MG63 (cell line): ENCODE data around the gene FAM107A. TPM values are rescaled to one million over a fixed set of nuclear protein-coding genes. Genes with fewer than 3 reads are reported as not detected.

Source experiments
- DNase-seq: peaks from one replicate; pipeline ENCODE4 v3.0.0-alpha.2; 2020
- H3K27me3 ChIP-seq: fragments of 250-450 bp; sonication (Bioruptor Pico); 2 replicates; pipeline ENCODE4 v1.5.1; 2020; ENCODE audit warnings: mild to moderate bottlenecking, moderate library complexity
- H3K36me3 ChIP-seq: fragments of 250-450 bp; sonication (Bioruptor Pico); 2 replicates; pipeline ENCODE4 v1.5.1; 2020; ENCODE audit warnings: mild to moderate bottlenecking, moderate library complexity
- H3K4me3 ChIP-seq: fragments of 250-450 bp; sonication (Bioruptor Pico); 2 replicates; pipeline ENCODE4 v1.5.1; 2020; ENCODE audit warnings: mild to moderate bottlenecking, moderate library complexity
- H3K9me3 ChIP-seq: fragments of 250-450 bp; sonication (Bioruptor Pico); 2 replicates; pipeline ENCODE4 v1.5.1; 2020; ENCODE audit warnings: mild to moderate bottlenecking, moderate library complexity
- total RNA-seq: library from RNA; depleted of rRNA; stranded (reverse); fragments of >200 nt; shearing (Covaris generic); gene quantifications from 2 replicates; pipeline ENCODE4 v1.2.3, GENCODE V29; 2014; ENCODE audit warnings: low replicate concordance; rRNA removed

FAM107A gene
- total RNA-seq: 40.7 and 47.1 TPM in 2 replicates

GRCh38 chr3:58577269-58577821, at the start of gene FAM107A:
Gene FAM107A (minus strand): TSS chr3:58577391. CDS start chr3:58569860, 7,531 bp downstream.
- H3K4me3 ChIP-seq: peak within 1 kb of the TSS; percentile 57
- peak; percentile 80 for DNase-seq
- H3K36me3 ChIP-seq: peaks cover 14% of the 10 kb centered on the region
- no peaks in the 10 kb centered on the region for H3K9me3 ChIP-seq
- no peaks in the 10 kb centered on the region for H3K27me3 ChIP-seq

DNA sequence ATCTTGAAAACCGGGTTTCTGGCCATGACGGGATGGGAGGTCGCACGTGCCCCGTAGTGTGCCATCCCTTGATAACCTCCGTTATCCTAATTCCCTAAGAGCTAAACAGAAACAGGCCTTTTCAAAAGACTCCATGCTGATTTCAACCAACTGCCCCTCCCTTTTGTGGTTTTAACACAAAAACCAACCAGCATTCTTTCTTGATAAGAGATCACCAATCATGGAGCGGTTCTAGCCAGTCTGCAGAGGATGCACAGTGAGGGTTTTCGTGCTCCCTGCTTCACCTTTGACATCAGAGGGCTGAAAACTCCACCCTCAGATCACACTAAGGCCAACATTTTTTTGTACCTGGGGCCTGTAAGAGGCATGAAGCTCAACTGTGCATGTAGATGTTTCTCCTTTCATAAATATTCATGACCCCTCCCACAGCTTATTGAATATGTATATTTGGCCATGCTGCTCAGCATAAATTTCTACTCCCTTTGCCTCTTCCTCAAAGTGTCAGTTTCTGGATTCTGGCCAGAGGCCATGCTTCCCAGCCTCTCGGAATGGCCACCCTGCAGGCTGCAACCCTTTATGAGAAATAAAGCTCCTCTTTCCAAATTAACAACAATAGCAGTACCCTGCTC, 48.1 kb upstream of the FAM107A start:
- Histone ChIP-seq H3K4me3 (peak overlapping the region; percentile 36), H3K36me3 (peaks cover 3% of the 10 kb centered on the region), H3K27me3 (no peaks in the 10 kb centered on the region), H3K9me3 (no peaks in the 10 kb centered on the region)
- DNase-seq: no peak

- Histone ChIP-seq H3K36me3 (peaks cover 3% of the 10 kb centered on the region), H3K9me3 (no peaks in the 10 kb centered on the region), H3K4me3 (no peak overlapping the region), H3K27me3 (no peaks in the 10 kb centered on the region)
- no peak for DNase-seq
Observed at GRCh38 chr3:58624550-58624949, 47.4 kb upstream of the FAM107A start.

GRCh38 chr3:58623961-58624360, 46.8 kb upstream of the FAM107A start:
- peaks cover 3% of the 10 kb centered on the region for H3K36me3 ChIP-seq
- no peak overlapping the region for H3K4me3 ChIP-seq
- no peaks in the 10 kb centered on the region for H3K27me3 ChIP-seq
- H3K9me3 ChIP-seq: no peaks in the 10 kb centered on the region
- DNase-seq: no peak

GRCh38 chr3:58623478-58623877, 46.3 kb upstream of the FAM107A start:
- no peaks in the 10 kb centered on the region for H3K9me3 ChIP-seq
- no peaks in the 10 kb centered on the region for H3K27me3 ChIP-seq
- no peak overlapping the region for H3K4me3 ChIP-seq
- H3K36me3 ChIP-seq: peaks cover 3% of the 10 kb centered on the region
- no peak for DNase-seq

DNA sequence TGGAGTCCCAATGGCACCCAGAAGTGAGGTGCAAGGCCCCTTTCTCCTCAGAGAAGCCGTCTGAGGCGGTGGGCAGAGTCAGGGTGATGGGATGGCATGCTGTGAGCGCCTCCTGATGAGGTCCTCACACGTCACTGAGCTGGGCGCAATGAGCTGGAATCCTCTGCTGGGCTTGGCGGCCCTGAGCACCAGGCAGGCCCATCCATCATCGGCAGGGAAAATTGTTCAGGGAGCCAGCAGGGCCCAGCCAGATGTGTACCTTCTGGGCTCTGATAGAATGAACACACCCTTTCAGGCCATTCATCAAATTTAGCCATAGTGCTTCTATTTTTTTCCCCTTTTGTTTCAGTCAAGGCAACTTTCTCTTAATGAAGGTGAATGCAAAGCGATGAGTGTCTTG, 45.7 kb upstream of the FAM107A start:
- H3K36me3 ChIP-seq: peaks cover 3% of the 10 kb centered on the region
- no peak for DNase-seq
- H3K9me3 ChIP-seq: no peaks in the 10 kb centered on the region
- H3K27me3 ChIP-seq: no peaks in the 10 kb centered on the region
- no peak overlapping the region for H3K4me3 ChIP-seq

DNA sequence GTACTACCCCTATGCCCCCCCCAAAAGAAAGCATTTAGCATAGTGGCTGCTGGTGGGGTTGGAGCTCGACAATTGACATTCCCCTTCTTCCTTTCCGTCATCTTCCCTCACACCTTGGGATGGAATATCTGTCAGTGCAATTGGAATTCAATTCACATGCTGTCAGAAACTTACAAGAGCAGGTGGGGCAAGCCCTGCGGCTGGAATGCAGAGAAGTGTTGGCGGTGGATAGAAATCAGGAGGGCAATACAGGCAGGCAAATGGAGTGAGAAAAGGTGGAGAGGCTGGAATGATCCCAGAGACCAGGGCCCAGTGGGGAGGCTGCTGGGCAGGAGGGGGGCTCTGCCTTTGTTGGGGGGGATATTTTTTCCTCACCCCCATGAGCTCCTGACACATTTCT, 45.2 kb upstream of the FAM107A start:
- H3K36me3 ChIP-seq: peaks cover 6% of the 10 kb centered on the region
- no peaks in the 10 kb centered on the region for H3K27me3 ChIP-seq
- DNase-seq: no peak
- H3K9me3 ChIP-seq: no peaks in the 10 kb centered on the region
- no peak overlapping the region for H3K4me3 ChIP-seq

GRCh38 chr3:58621086-58621830, 44.1 kb upstream of the FAM107A start:
- no peak for DNase-seq
- H3K4me3 ChIP-seq: no peak overlapping the region

DNA sequence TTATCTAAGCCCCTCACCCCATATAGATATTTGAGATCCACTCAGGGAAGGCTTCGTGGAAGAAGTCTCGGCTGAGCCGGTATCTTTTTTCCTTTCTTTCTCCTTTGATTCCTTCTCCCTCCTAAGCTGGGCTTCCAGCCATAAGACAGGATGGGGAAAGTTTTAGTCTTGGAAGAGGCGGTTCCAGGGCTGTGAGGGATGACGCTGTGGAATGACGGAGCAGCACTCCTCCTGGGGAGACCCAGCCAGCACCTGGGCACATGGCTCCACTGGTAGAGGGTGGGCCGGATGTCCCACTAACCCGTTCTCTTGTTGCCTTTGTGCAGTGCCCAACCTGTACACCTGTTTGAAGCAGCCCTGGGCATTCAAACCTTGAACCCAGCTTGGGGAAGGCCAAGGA, 43.2 kb upstream of the FAM107A start:
- H3K27me3 ChIP-seq: no peaks in the 10 kb centered on the region
- H3K9me3 ChIP-seq: no peaks in the 10 kb centered on the region
- DNase-seq: no peak
- peaks cover 4% of the 10 kb centered on the region for H3K36me3 ChIP-seq
- no peak overlapping the region for H3K4me3 ChIP-seq

More at GRCh38 chr3:58621086-58621830, 44.1 kb upstream of the FAM107A start:
- no peaks in the 10 kb centered on the region for H3K27me3 ChIP-seq
- H3K36me3 ChIP-seq: peaks cover 6% of the 10 kb centered on the region
- H3K9me3 ChIP-seq: no peaks in the 10 kb centered on the region

DNA sequence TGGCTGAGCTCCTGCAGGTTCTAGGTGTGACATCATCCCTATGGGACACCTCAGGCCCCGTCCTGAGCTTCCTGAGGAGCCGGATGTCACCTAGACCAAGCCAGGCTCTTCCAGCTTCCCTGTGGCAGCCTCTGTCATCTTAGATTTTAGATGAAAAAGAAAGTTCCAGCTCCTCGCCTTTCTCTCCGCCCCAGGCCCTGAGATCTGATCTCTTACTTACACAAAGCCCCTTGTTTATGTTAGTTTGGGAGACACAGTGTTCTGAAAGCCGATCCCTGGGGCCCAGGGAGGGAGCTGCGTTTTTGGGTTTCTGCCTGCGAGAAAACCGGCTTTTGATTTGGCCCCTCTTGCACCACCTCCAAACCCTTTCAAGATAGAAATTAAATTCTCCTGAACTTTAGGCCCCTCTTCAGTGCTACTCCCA, 40.2 kb upstream of the FAM107A start:
- Histone ChIP-seq H3K36me3 (peaks cover 3% of the 10 kb centered on the region; the same call in 1 of the 2 replicates), H3K4me3 (no peak overlapping the region), H3K27me3 (no peaks in the 10 kb centered on the region), H3K9me3 (no peaks in the 10 kb centered on the region)
- DNase-seq: no peak

GRCh38 chr3:58613236-58614132, 36.3 kb upstream of the FAM107A start:
- peak; percentile 97 for DNase-seq
- Histone ChIP-seq H3K9me3 (no peaks in the 10 kb centered on the region), H3K27me3 (no peaks in the 10 kb centered on the region), H3K36me3 (peaks cover 3% of the 10 kb centered on the region; the same call in 1 of the 2 replicates), H3K4me3 (no peak overlapping the region)

DNA sequence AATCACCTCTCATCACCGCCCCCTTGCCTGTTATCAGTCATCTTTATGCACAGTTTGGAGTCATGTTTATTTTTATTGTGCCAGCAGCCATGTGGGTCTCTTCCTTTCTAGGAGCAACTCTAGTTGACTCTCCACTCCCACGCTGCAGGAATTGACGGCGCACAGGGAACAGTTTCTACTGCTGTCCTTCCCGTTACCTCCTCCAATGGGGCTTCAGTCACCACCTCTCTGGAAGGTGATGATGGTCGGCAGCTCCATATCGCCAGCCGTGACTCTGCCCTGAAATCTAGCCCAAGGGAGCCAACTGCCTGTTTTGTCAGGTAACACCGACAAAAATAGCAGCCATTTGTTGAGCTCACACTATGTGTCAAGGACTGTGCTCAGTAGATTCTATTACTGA, 35.6 kb upstream of the FAM107A start:
- peak; percentile 40 for DNase-seq
- H3K9me3 ChIP-seq: no peaks in the 10 kb centered on the region
- no peak overlapping the region for H3K4me3 ChIP-seq
- H3K27me3 ChIP-seq: no peaks in the 10 kb centered on the region
- H3K36me3 ChIP-seq: peaks cover 4% of the 10 kb centered on the region

DNA sequence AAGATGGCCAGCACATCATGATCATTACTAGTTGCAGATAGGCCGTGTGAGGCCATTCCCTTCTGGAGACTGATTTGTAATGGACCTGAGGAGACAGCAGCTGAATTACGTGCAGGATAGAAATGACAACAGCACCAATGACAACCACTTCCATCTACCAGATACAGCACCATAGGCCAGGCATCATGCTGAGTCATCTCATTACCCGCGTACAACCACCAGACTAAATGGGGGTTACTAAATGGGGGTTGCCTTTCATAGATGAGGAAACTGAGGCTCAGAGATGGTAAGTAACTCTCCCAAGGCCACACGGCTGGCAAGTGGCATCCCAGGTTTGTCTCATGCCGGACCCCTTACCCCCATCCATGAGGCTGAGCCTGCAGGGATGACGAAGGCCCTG, 32.8 kb upstream of the FAM107A start:
- Histone ChIP-seq H3K9me3 (no peaks in the 10 kb centered on the region), H3K4me3 (no peak overlapping the region), H3K27me3 (no peaks in the 10 kb centered on the region), H3K36me3 (peaks cover 6% of the 10 kb centered on the region)
- DNase-seq: peak; percentile 75

- H3K4me3 ChIP-seq: no peak overlapping the region
- H3K27me3 ChIP-seq: no peaks in the 10 kb centered on the region
- DNase-seq: peak; percentile 89
- H3K36me3 ChIP-seq: peaks cover 6% of the 10 kb centered on the region
- no peaks in the 10 kb centered on the region for H3K9me3 ChIP-seq
Observed at GRCh38 chr3:58608648-58609047, 31.5 kb upstream of the FAM107A start.

DNA sequence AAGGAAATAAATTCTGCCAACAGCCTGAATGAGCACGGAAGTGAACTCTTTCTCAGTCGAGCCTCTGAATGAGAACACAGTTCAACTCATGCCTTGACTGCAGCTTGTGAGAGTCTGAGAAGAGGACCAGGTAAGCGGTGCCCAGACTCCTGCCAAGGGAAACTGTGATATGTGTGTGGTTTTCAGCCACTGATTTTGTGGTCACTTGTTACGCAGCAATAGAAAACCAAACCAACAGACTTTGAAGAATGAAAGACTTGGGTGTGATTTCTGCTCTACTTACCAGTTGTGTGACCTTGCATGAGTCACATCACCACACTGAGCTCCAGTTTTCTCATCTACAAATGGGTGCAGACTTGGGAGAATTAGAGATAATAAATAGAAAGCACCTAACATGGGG, 30.6 kb upstream of the FAM107A start:
- Histone ChIP-seq H3K4me3 (no peak overlapping the region), H3K9me3 (no peaks in the 10 kb centered on the region), H3K27me3 (no peaks in the 10 kb centered on the region), H3K36me3 (peaks cover 6% of the 10 kb centered on the region)
- DNase-seq: no peak

DNA sequence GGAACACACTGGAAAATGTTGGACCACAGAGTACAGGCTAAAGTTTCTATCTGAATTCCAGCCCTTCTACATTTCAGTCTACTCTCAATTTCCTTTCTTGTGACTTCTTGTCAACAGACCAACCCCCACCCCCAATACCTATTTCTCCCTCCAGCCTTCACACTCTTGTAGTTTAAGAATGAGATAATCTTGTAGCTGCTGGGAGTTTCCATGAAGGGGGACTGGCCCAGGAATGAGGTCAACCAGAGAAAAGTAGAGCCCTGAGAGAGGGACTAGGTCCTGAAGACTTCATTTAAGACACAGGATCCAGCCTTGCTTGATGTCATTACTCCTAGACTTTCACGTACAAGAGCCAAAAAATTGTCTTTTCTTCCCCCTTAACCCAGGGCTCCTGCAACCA, 29.5 kb upstream of the FAM107A start:
- no peak overlapping the region for H3K4me3 ChIP-seq
- H3K9me3 ChIP-seq: no peaks in the 10 kb centered on the region
- H3K36me3 ChIP-seq: peaks cover 6% of the 10 kb centered on the region
- H3K27me3 ChIP-seq: no peaks in the 10 kb centered on the region
- DNase-seq: no peak

- H3K27me3 ChIP-seq: no peaks in the 10 kb centered on the region
- DNase-seq: no peak
- peaks cover 6% of the 10 kb centered on the region for H3K36me3 ChIP-seq
- H3K9me3 ChIP-seq: no peaks in the 10 kb centered on the region
- H3K4me3 ChIP-seq: no peak overlapping the region
Observed at GRCh38 chr3:58604031-58604430, 26.8 kb upstream of the FAM107A start.
